Ovary (tissue), 3 donors: Measurements from ENCODE around the gene HDDC3.
"Not testable (repeated sequence)": the region's sequence is repeated elsewhere in the genome, so short reads cannot be mapped to it uniquely, and the experiment has no call there.

Experiments used
- CTCF ChIP-seq, 3 donors: fragments of 450-650 bp in 2 of 3; fragments of 200-600 bp in 1 of 3; IDR thresholded peaks; one replicate each; pipeline versions ENCODE4 v1.5.1 to v1.8.0; 2016 to 2022; ENCODE audit warnings: antibody characterized with exemption in 3 of 3, mild to moderate bottlenecking in 1 of 3
- POLR2A ChIP-seq: fragments of 450-650 bp; IDR thresholded peaks from one replicate; pipeline ENCODE4 v1.6.1; 2017; ENCODE audit warnings: antibody characterized with exemption, mild to moderate bottlenecking, moderate library complexity
- donor health status: DM: no; HTN: no; CAD: no.

DNA sequence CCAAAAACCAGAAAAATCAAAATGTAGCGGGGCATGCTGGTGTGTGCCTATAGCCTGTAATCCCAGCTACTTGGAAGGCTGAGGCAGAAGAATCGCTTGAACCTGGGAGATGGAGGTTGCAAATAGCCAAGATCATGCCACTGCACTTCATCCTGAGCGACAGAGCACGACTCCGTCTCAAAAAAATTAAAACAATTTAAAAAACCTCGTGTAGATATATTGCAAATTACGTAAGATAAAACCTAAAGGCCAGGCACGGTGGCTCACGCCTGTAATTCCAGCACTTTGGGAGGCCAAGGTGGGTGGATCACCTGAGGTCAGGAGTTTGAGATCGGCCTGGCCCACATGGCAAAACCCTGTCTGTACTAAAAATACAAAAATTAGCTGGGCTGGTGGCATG, 5.6 kb downstream of the HDDC3 start:
- not testable (repeated sequence) for TF ChIP-seq CTCF (IDR thresholded peaks at IDR 0.05); POLR2A
